SK-N-SH (cell line): Measurements from ENCODE around the gene SND1. TPM values are rescaled to one million over a fixed set of nuclear protein-coding genes. Genes with fewer than 3 reads are reported as not detected.

Experiments used
- CTCF ChIA-PET: fragments of 300-600, 350-600 bp; formaldehyde crosslinking; extraction: SDS; loops from one replicate; lab custom pipeline; 2021; lab: Yijun Ruan, JAX
- POLR2A ChIA-PET: fragments of 350-600 bp; sonication (Branson Sonifier 250); formaldehyde crosslinking; extraction: SDS; loops from one replicate; lab custom pipeline; 2020; ENCODE audit warnings: antibody characterized with exemption, inconsistent platforms; lab: Yijun Ruan, JAX
- DNase-seq: peaks from one replicate; pipeline ENCODE4 v3.0.0; 2012
- H2AFZ ChIP-seq: fragments of 200-600 bp; sonication (generic); 2 replicates; pipeline ENCODE4 v1.8.1; 2016; ENCODE audit warnings: antibody characterized with exemption, mild to moderate bottlenecking, low read depth
- H3F3A ChIP-seq: fragments of 200-600 bp; sonication (generic); replicated peaks from 2 replicates; pipeline ENCODE3; 2016; ENCODE audit warnings: antibody characterized with exemption, mild to moderate bottlenecking; ENCODE audit not compliant: insufficient read depth
- H3K27ac ChIP-seq, 2 experiments: fragments of 200-500 bp in 1 of 2; fragments of 200-600 bp in 1 of 2; sonication (Bioruptor generic) in 1 of 2; sonication (generic), shearing (Covaris generic) in 1 of 2; 2 replicates each; pipeline versions ENCODE4 v1.5.1 to v1.6.1; 2014 to 2016; ENCODE audit warnings: low read depth in 2 of 2, inconsistent platforms in 1 of 2, low read length in 1 of 2, mild to moderate bottlenecking in 1 of 2, mixed read lengths in 1 of 2
- H3K27me3 ChIP-seq: fragments of 200-600 bp; sonication (generic), shearing (Covaris generic); 2 replicates; pipeline ENCODE4 v1.6.1; 2016; ENCODE audit warnings: mixed run types; ENCODE audit not compliant: insufficient read depth
- H3K36me3 ChIP-seq, 2 experiments: fragments of 200-500 bp in 1 of 2; fragments of 200-600 bp in 1 of 2; sonication (Bioruptor generic) in 1 of 2; sonication (generic) in 1 of 2; replicated peaks in 1 of 2; 2 replicates each; pipeline versions ENCODE3 to v1.5.1; 2014 to 2016; ENCODE audit warnings: low read length in 1 of 2, mild to moderate bottlenecking in 1 of 2; ENCODE audit not compliant: insufficient read depth in 2 of 2, control insufficient read depth in 1 of 2
- H3K4me1 ChIP-seq, 2 experiments: fragments of 200-500 bp in 1 of 2; fragments of 200-600 bp in 1 of 2; sonication (Bioruptor generic) in 1 of 2; sonication (generic), shearing (Covaris generic) in 1 of 2; 2 replicates each; pipeline versions ENCODE4 v1.5.1 to v1.6.1; 2014 to 2016; ENCODE audit warnings: low read depth in 1 of 2, low read length in 1 of 2, mixed run types in 1 of 2; ENCODE audit not compliant: insufficient read depth in 2 of 2, control insufficient read depth in 1 of 2
- H3K4me2 ChIP-seq: fragments of 200-600 bp; sonication (generic), shearing (Covaris generic); 2 replicates; pipeline ENCODE4 v1.6.1; 2017; ENCODE audit warnings: mixed run types
- H3K4me3 ChIP-seq, 2 experiments: fragments of 200-500 bp in 1 of 2; fragments of 200-600 bp in 1 of 2; sonication (Bioruptor generic) in 1 of 2; sonication (generic), shearing (Covaris generic) in 1 of 2; 2 replicates each; pipeline versions ENCODE4 v1.5.1 to v1.8.1; 2014 to 2016; ENCODE audit warnings: low read depth in 2 of 2, inconsistent platforms in 1 of 2, low read length in 1 of 2, mild to moderate bottlenecking in 1 of 2, mixed read lengths in 1 of 2, moderate library complexity in 1 of 2
- H3K79me2 ChIP-seq: fragments of 200-600 bp; sonication (generic); 2 replicates; pipeline ENCODE4 v1.8.1; 2017; ENCODE audit warnings: mild to moderate bottlenecking; ENCODE audit not compliant: insufficient read depth
- H3K9ac ChIP-seq: fragments of 200-600 bp; sonication (generic); 2 replicates; pipeline ENCODE4 v1.6.1; 2017; ENCODE audit warnings: mixed run types
- H3K9me2 ChIP-seq: fragments of 200-600 bp; sonication (generic); 2 replicates; pipeline ENCODE4 v1.6.1; 2017; ENCODE audit warnings: mixed run types
- H3K9me3 ChIP-seq: fragments of 200-600 bp; sonication (generic); 2 replicates; pipeline ENCODE4 v1.6.1; 2017; ENCODE audit warnings: mixed run types, mild to moderate bottlenecking, moderate library complexity
- H4K20me1 ChIP-seq: fragments of 200-600 bp; sonication (generic); 2 replicates; pipeline ENCODE4 v1.6.1; 2017; ENCODE audit warnings: mild to moderate bottlenecking, mixed run types; ENCODE audit not compliant: insufficient read depth
- FOSL2 ChIP-seq: IDR thresholded peaks from 2 replicates; pipeline ENCODE4 v1.4.0; 2012; ENCODE audit warnings: low read depth, mild to moderate bottlenecking, moderate library complexity, borderline replicate concordance
- FOXM1 ChIP-seq: IDR thresholded peaks from 2 replicates; pipeline ENCODE4 v1.4.0; 2012; ENCODE audit warnings: low read depth, mild to moderate bottlenecking
- GATA2 ChIP-seq: sonication (generic); formaldehyde crosslinking; IDR thresholded peaks from 2 replicates; pipeline ENCODE4 v1.5.0; 2020; ENCODE audit warnings: mild to moderate bottlenecking, missing genetic modification reagents
- JUND ChIP-seq: IDR thresholded peaks from 2 replicates; pipeline ENCODE4 v1.4.0; 2012
- MXI1 ChIP-seq: IDR thresholded peaks from 2 replicates; pipeline ENCODE4 v1.6.1; 2012; ENCODE audit warnings: mild to moderate bottlenecking, low read depth, low read length, improper control_type of control experiment
- NFIC ChIP-seq: IDR thresholded peaks from 2 replicates; pipeline ENCODE4 v1.4.0; 2012; ENCODE audit warnings: borderline replicate concordance
- NRF1 ChIP-seq: IDR thresholded peaks from 2 replicates; pipeline ENCODE4 v1.6.1; 2012; ENCODE audit warnings: low read depth, mild to moderate bottlenecking, low read length
- RCOR1 ChIP-seq: fragments of 150-350 bp; IDR thresholded peaks from 2 replicates; pipeline ENCODE4 v1.6.1; 2017; ENCODE audit warnings: antibody characterized with exemption, low read length
- RXRA ChIP-seq: IDR thresholded peaks from 2 replicates; pipeline ENCODE4 v1.4.0; 2012; ENCODE audit warnings: low read depth, mild to moderate bottlenecking, borderline replicate concordance
- TCF12 ChIP-seq: IDR thresholded peaks from 2 replicates; pipeline ENCODE4 v1.4.0; 2012
- YY1 ChIP-seq: IDR thresholded peaks from 2 replicates; pipeline ENCODE4 v1.4.0; 2012; ENCODE audit warnings: low read depth, mild to moderate bottlenecking
- WGBS: methylation state at CpG from one replicate; pipeline ENCODE4 v1.1.6; 2017; ENCODE audit warnings: low lambda C conversion rate; 5-methylcytosine and 5-hydroxymethylcytosine counted together
- polyA plus RNA-seq, 3 experiments: library from polyadenylated mRNA; depleted of rRNA; stranded (reverse); fragments of >200 nt; gene quantifications; 2 replicates each; pipeline ENCODE4 v1.2.3, GENCODE V29; 2012
- TF ChIP-seq, protein P1 (sequence below): fragments of 150-350 bp; IDR thresholded peaks from 2 replicates; pipeline ENCODE4 v1.6.1; 2017; ENCODE audit warnings: antibody characterized with exemption, low read length, low read depth, borderline replicate concordance
- TF ChIP-seq, protein P2 (sequence below): fragments of 200-600 bp; sonication (generic); IDR thresholded peaks from 2 replicates; pipeline ENCODE4 v1.6.1; 2017; ENCODE audit warnings: antibody characterized with exemption, mild to moderate bottlenecking, moderate library complexity
- TF ChIP-seq, protein P3 (sequence below): IDR thresholded peaks from 2 replicates; pipeline ENCODE4 v1.4.0; 2012; ENCODE audit warnings: low read depth, borderline replicate concordance
- TF ChIP-seq, protein P4 (sequence below): IDR thresholded peaks from 2 replicates; pipeline ENCODE4; 2012

SND1 gene
- polyA plus RNA-seq, 1 of the 3 experiments (the other 2 are of a cell fraction): 165 TPM

DNA sequence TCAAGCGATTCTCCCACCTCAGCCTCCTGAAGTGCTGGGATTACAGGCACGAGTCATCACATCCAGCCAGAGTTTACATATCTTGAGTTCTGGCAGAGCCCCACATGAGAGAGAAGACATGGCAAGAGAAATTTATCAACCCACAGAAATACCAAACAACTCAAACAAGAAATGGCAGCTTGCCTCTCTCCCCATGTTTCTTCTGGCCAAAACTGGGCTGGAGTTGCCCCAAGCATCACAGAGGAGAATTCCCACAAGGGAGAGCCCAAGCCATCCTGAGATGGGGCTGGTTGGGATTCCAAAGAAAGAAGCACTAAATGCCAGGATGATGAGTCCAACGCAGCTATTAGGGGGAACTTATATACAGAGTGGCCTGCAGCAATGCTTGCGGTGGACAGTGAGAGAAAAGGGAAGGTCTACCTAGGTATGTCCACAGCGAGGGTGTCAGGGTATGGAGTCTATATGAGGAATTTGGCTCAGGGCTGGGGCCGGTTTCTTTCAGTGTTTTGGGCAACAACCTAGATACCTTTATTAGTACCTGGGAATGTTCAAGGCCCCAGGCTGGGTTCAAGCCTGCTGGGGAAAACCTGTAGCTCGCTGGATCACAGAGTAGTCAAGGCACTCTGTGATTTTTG is 19.6 kb upstream of the SND1 start:
- no peak overlapping the region for H3K9ac ChIP-seq
- WGBS: 84% methylated on average over 7 of the region's 7 CpGs

More for the DNA sequence above, 19.6 kb upstream of the SND1 start:
- no peaks in the 10 kb centered on the region for H4K20me1 ChIP-seq
- no peaks in the 10 kb centered on the region; a peak in 1 of 4 replicates for H3K4me1 ChIP-seq
- no peaks in the 10 kb centered on the region for H3K27me3 ChIP-seq
- H3K27ac ChIP-seq: peak overlapping the region in 1 of 2 experiments; percentile 32; a peak in 1 of 4 replicates
- ChIA-PET POLR2A (no interaction called here), CTCF (interaction anchor here (0.5 to 1.6 kb wide), 4 partner anchors 43 to 717 kb away, joined by 3 to 5 read pairs (median 4); no protein-coding TSS in a partner anchor)
- no peak for DNase-seq
- no peak overlapping the region for H2AFZ ChIP-seq
- H3F3A ChIP-seq: peaks cover 7% of the 10 kb centered on the region
- H3K9me2 ChIP-seq: no peaks in the 10 kb centered on the region
- H3K9me3 ChIP-seq: no peaks in the 10 kb centered on the region
- H3K4me3 ChIP-seq: no peak overlapping the region
- no peaks in the 10 kb centered on the region for H3K36me3 ChIP-seq
- no peak overlapping the region for H3K4me2 ChIP-seq
- no peaks in the 10 kb centered on the region for H3K79me2 ChIP-seq
- peak; percentile 24; the same call in 1 of the 2 replicates for TF ChIP-seq NFIC
- TF ChIP-seq NRF1: no peak
- TF ChIP-seq RCOR1: no peak
- TF ChIP-seq, protein P1, sequence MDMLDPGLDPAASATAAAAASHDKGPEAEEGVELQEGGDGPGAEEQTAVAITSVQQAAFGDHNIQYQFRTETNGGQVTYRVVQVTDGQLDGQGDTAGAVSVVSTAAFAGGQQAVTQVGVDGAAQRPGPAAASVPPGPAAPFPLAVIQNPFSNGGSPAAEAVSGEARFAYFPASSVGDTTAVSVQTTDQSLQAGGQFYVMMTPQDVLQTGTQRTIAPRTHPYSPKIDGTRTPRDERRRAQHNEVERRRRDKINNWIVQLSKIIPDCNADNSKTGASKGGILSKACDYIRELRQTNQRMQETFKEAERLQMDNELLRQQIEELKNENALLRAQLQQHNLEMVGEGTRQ: no peak
- TF ChIP-seq, protein P2, sequence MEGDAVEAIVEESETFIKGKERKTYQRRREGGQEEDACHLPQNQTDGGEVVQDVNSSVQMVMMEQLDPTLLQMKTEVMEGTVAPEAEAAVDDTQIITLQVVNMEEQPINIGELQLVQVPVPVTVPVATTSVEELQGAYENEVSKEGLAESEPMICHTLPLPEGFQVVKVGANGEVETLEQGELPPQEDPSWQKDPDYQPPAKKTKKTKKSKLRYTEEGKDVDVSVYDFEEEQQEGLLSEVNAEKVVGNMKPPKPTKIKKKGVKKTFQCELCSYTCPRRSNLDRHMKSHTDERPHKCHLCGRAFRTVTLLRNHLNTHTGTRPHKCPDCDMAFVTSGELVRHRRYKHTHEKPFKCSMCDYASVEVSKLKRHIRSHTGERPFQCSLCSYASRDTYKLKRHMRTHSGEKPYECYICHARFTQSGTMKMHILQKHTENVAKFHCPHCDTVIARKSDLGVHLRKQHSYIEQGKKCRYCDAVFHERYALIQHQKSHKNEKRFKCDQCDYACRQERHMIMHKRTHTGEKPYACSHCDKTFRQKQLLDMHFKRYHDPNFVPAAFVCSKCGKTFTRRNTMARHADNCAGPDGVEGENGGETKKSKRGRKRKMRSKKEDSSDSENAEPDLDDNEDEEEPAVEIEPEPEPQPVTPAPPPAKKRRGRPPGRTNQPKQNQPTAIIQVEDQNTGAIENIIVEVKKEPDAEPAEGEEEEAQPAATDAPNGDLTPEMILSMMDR: no peak
- TF ChIP-seq FOSL2: no peak
- TF ChIP-seq, protein P3, sequence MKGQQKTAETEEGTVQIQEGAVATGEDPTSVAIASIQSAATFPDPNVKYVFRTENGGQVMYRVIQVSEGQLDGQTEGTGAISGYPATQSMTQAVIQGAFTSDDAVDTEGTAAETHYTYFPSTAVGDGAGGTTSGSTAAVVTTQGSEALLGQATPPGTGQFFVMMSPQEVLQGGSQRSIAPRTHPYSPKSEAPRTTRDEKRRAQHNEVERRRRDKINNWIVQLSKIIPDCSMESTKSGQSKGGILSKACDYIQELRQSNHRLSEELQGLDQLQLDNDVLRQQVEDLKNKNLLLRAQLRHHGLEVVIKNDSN: no peak
- TF ChIP-seq RXRA: no peak
- TF ChIP-seq MXI1: no peak
- 0 out of 2 replicates have a peak, but pooled peaks have one; percentile 12 for TF ChIP-seq JUND
- no peak for TF ChIP-seq GATA2
- TF ChIP-seq, protein P4, sequence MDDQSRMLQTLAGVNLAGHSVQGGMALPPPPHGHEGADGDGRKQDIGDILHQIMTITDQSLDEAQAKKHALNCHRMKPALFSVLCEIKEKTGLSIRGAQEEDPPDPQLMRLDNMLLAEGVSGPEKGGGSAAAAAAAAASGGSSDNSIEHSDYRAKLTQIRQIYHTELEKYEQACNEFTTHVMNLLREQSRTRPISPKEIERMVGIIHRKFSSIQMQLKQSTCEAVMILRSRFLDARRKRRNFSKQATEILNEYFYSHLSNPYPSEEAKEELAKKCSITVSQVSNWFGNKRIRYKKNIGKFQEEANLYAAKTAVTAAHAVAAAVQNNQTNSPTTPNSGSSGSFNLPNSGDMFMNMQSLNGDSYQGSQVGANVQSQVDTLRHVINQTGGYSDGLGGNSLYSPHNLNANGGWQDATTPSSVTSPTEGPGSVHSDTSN: no peak
- TF ChIP-seq FOXM1: no peak
- TF ChIP-seq TCF12: no peak
- TF ChIP-seq YY1: no peak
- TF ChIP-seq, all 33 proteins: peak for 2
